Measurements from ENCODE around the gene CNGB1.
"Not testable (repeated sequence)": the region's sequence is repeated elsewhere in the genome, so short reads cannot be mapped to it uniquely, and the experiment has no call there.

CNGB1 gene

DNA sequence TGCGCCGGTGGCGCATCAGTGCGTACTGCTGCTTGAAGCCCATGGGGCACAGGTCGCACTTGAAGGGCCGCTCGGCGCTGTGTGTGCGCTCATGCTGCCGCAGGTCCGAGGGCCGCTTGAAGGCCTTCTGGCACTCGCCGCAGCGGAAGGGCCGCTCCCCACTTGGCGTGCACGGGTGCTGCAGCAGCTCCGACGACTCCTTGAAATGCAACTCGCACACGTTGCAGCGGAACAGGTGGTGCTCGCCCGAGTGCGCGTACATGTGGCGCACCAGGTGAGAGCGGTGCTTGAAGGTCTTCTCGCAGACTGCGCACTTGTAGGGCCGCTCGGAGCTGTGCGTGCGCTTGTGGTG lies 26.2 kb upstream of the CNGB1 start:
- DNase-seq (ENCODE audit: low read depth) = no peak

DNA sequence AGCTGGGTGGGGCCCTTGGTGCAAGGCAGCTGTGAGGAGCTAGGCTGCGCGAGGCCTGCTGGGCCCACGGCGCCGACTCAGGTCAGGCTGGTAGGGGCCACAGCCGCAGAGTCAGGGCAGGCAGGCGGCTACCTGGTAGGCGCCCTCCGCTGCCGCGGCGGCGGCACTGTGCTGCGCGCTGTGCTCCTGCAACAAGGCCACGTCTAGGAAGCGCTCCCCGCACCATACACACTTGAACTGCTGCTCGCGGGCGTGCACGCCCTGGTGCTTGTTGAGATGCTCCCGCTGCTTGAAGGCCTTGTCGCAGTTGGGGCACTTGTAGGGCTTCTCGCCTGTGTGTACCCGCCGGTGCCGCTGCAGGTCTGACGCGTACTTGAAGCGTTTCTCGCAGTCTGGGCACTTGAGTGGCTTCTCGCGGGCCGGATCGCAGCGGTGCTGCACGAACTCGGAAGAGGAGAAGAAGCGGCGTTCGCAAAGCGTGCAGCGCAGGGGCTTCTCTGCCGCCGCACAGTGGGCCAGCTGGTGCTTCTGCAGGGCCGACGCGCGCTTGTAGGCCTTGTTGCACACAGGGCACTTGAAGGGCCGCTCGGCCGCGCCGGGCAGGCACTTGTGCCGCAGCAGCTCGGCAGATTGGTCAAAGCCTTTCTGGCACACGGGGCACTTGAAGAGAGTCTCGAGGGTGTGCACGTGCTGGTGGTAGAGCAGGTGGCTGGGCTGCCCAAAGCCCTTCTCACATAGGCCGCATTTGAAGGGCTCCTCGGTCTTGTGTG lies 25.7 kb upstream of the CNGB1 start:
- no peak for DNase-seq (ENCODE audit: low read depth)

DNA sequence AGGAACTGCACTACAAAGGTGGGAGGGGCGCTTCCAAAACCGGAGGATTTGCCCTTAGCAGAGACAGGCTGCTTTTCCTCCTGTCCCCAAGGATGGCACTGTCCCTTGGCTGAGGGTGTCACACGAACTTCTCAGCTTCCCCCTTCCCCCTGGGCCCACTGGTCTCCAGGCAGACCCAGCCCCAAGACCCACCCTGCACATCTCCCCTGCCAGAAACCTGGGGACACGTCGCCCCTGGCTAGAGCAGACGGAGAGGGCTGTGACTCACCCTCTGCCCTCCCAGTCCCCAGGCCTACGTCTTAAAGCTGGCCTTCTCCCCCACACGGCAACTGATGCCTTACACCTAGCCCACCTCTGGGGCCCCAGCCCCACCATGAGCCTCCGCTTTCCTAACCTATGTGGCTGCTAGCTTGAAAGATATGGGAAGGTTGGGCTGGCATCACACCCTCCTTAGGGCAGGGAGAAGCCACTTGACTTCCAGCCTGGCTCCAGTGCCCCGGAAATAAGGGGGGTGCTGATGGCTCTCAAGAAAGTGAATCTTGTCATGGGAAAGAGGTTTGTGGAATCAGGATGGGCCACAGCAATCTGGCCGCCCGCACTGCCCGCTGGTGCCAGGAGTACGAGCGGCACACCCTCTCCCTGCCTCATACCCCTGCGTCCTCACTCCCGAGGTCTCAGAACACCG lies 24.9 kb upstream of the CNGB1 start:
- no peak for DNase-seq (ENCODE audit: low read depth)

DNA sequence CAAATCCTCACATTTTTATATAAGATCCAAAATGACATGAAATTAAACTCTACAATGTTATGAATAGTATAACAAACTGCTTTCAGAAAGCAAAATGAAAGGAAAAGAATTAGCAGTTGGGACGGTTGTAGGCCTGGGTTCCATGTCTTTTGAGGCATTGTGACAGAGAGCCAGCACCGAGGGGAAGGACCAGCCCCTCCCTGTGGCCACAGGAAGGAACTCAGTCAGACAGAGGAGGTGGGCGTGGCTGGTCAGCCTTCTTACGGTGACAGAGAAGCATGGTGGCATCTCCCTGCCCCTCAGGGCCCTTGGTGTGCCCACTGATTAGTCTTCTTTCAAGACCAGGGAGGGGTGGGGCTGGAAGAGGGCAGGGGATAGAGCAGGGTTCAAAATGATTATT lies 23.9 kb upstream of the CNGB1 start:
- DNase-seq (ENCODE audit: low read depth) = peak; percentile 8

DNA sequence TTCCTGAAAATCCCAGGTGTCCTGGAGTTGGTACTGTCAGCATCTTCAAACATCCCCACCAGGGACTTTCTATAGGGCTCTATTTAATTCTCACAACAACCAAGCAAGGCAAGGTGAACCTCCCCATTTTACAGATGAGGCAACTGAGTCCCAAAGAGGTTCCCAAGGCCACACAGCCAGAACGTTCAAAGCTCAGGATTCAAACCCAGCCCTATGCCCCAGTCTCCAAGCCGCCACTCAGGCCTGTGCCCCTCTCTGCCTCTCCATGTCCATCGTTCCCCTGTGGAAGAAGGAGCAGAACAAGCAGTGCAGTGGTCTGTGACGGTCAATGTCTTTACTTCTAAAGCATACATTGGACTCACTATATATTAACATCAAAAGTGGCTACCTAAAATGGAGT lies 23.4 kb upstream of the CNGB1 start:
- no peak for DNase-seq (ENCODE audit: low read depth)

DNA sequence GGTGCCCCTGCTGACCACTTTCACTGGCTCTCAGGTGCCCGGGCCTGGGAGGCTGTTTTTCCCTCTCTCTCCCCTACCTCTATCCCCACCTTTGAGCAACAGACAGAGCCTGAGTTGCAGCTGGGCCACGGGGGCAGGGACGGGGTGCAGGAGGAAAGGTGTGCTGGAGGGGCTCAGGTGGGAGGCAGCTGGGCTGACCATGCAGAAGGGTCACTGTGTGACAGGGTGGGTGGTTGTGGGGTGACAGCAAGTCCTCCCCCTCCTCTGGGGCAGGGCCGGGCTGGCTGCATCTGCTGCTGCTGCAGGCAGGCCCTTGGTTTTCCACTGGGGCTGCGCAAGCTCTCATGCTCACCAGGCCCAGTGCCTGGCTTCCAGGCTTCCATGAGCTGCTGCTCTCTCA lies 23.0 kb upstream of the CNGB1 start:
- no peak for DNase-seq (ENCODE audit: low read depth)

DNA sequence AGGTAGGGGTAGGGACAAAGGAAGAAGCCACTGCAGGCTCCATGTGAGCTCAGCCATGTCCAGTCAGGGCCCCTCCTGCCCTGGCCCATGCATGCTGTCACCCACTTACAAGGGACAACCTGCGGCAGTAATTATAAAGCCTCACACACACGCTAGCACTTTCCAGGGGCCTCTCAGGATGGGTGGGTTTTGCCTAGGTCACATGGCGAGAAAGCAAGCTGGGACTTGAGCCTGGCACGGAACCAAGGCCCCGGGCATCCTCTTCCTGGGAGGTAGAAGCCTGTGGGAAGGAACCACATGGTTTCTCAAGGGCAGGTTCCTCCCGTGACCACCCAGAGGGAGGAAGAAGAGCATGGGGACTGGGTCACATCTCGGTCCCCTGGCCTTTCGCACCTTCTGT lies 22.5 kb upstream of the CNGB1 start:
- DNase-seq (ENCODE audit: low read depth) = no peak

DNA sequence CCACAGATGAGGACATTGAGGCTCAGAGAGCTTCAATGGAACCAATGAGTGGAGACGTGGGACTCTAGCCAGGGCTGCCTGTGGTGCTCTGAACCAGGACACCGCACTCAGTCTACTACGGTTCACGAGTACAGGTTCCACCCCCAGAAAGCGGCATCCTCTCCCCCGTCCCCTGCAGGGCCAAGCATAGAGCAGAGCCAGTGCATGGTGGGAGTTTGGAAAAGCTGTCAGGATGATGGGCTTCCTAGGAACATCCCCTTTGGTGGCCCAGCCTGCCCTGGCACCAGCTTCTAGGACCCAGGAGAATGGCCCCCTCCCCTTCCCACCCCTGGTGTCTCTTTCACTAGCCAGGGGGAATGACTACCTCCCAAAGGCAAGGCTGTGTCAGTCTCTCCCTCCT lies 21.2 kb upstream of the CNGB1 start:
- DNase-seq (ENCODE audit: low read depth) = no peak

DNA sequence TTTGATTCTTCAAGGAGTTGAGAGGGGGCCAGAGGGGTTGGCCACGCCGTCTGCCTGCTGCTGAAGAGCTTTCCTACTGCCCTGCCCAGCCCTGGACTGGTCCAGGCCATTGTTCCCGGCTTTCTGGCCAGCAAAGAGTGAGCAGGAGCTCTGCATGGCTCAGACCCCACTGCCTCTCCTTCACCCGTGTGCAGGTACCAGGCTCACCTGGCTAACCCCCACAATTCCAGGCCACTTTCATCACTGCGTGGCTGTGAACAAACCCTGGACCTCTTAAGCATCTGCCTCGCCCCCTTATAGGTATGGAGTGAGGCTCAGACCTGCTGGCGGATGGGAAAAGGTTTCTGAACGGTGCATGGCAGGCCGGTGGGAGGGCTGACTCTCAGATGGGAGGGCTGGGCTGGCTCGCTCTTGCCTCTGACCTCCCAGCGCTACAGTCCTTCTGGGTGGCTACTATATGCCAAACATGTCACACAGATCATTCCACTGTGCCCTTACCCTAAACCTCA lies 20.7 kb upstream of the CNGB1 start:
- DNase-seq (ENCODE audit: low read depth) = no peak

DNA sequence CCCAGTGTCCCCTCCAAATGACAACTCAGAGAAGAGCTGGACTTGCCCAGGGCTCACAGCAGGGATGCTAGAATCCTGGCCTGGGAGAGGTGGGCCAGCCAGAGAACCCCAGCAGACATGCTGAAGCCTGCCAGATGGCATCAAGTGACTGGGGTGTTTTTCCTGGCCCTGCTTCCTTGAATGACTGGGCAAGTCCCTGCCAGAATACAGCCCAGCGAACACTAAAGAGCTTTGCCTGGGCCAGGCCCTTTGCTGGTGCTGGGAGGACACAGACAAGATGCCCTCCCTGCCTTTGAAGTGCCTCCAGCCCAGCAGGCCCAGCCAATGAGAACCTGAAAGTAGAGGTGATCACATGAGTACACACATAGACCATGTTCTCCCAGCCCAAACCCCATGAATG lies 18.0 kb upstream of the CNGB1 start:
- no peak for DNase-seq (ENCODE audit: low read depth)

DNA sequence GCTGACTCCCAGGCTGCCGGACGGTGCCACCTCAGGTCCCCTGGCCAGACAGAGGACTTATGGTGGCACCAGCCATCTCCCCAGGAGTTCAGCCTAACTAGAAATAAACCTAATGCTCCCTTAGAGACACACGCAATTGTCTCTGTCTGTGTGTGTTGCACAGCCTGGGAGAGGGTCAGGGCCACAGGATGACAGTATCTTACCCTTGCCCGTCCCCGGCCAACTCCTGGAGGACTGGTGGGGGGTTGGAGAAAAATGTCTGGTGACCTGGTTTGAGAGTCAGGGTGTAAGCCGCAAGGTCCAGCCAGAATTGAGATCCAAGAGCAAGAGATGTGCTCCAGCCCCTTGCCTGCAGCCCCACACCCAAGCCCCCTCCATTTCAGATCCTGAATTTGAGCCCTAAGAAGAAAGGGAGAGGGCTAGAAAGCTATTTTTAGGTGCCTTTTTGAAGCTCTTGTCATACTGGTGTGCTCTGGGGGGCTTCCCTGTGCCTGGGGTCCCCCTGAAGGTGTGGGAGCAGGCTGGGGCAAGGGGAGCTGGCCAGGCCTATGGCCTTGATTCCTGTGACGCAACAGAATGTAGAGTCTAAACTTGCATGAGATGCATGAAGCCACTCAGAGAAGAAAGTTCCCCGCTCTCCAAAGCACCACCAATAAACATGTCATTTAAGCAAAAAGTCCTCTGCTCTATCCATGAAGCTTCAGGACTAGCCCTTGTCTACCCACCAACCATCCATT lies 16.7 kb upstream of the CNGB1 start:
- no peak for DNase-seq (ENCODE audit: low read depth)

DNA sequence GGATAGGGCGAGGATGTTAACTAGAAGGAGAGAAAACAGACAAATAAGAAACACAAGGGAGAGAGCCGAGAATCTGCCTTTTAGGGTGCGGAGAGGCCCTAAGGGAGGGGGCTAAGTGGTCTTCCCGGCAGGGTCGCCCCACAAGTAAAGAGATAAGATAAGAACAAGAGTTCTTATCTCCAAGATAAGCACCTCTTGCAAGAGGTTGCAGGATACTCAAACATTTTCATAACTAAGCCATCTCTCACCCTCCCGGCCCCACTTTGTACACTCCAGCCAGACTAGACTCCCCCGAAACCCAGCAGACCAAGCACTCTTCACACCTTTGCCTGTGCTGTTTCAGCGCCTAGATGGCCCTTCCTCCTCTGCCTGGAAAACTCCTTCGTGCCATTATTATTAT lies 15.3 kb upstream of the CNGB1 start:
- no peak for DNase-seq (ENCODE audit: low read depth)

DNA sequence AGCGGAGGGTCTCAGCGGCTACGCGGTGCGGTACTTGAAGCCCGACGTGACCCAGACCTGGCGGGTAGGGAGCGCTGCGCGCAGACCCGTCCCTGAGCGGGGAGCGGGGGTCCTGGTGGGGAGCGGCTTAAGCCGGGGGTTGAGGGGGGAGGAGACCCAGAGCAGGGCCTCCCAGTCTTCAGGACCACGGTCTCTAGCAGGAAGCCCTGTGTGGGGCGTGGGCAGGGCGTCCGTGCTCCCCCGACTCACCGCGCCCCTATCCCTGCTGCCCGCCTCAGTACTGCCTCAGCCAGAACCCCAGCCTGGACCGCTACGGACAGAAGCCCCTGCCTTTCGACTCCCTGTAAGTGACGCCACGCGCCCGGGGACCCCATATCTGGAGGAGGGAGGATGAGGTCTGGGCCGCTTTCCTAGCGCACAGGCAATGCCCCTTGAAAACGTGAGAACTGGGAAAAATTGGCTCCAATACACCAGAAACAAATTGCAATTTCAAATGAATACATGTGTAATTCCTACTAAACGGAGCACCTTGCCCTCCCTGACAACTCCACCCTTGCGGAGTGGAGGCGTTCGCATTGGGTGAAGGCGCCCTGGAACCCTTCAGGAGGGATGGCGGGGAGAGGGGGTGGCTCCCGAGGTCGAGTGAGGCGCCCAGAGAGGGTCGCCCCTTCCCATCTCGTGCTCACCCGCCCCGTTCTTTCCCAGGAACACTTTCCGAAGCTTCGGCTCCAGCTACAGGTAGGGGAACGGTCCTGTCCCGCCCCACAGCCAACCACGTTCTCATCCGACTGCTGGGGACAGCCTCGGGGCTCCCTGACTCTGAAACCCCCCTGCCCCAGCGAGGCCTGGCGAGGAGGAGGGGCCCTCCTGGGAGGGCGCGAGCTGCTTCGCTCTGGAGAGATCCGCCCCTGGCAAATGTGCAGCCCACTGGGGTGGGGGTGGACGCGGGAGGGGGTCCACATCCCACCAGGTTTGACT lies 14.6 kb upstream of the CNGB1 start:
- DNase-seq (ENCODE audit: low read depth) = no peak

DNA sequence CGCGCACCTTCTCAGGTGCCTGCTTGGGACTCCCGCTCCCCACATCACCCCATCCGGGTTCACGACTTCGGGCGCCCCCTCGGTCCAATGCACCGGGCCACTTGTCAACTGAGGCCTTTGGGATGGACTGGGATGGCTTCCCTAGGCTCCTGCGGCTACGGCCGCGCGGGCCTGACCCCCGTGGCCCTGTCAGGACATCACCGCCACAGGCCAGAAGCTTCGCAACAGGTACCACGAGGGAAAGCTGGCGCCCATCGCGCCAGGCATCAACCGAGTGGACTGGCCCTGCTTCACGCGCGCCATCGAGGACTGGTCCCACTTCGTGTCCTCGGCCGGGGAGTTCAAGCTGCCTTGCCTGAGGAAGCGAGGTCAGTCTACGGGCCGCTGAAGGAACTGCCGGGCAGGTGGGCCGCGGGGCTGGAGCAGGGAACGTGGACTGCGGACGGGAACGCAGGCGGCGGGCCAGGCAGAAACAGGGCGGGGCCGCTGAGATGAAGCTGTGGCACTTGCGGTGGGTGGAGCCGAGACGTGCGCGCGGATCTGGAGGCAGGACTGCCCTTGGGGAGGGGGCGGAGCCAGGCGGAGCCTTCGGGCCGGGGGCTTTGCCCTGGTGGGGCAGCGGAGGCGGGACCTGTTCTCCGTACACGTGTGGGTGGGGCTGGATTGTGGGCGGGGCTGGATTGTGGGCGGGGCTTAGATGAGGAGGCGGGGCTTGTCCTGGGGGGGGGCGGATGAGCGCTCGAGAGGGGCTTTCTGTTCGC lies 13.7 kb upstream of the CNGB1 start:
- DNase-seq (ENCODE audit: low read depth) = peak; percentile 86

DNA sequence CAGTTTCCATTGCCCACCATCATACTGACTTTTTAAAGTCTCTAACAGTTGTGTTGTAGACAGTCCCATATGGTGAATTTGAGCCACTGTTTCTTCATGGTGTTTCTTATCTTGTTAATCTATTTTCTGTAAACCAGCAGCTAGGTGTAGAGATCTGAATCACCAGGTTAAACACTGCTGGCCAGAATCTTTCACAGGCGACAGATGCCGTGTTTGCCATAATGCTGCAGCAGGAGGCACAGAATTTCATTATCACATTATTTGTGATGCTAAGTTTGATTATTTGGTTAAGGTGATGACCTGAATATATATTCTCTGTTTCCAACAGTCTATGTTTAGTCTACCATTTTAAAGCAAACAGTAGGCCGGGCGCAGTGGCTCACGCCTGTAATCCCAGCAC lies 11.5 kb upstream of the CNGB1 start:
- no peak for DNase-seq (ENCODE audit: low read depth)

DNA sequence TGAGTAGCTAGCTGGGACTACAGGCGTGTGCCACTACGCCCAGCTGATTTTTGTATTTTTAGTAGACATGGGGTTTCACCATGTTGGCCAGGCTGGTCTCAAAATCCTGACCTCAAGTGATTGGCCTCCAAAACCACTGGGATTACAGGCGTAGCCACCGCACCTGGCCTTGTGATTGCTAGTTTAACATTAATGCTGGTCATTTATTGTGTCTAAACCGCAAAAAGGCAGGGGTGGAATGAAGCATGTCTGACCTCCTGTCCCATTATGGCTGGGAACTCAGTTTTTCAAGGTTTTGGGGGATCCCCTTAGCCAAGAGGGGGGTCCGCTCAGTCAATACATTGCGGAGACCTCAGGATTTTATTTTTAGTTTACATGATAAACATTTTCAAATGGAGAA lies 10.7 kb upstream of the CNGB1 start:
- no peak for DNase-seq (ENCODE audit: low read depth)

DNA sequence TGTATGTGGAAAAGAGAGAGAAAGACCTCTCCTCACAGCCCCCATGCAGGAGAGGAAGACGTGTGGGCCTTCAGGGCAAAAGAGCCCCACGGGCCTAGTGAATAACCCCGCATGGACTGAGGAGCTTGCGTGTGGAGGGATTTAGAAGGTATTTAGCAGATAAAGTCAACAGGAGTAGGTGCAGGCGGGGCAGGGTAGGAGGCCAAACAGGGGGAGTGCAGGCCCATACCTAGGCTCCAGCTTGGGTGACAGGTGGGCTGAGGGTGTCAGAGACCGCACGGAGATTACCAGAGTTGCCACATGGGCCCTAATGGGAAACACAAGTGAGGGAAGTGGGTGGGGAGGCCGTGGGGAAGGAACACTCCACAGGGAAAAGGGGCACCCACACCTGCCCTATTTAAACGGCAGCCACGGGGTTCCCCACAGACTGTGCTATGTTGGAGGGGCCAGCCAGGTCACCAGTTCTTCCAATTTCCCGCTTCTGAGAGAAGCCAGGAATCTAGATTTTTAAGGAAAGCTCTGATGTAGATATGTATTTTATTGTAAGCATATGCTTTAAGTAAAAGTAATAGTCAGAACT lies 8.2 kb upstream of the CNGB1 start:
- no peak for DNase-seq (ENCODE audit: low read depth)

DNA sequence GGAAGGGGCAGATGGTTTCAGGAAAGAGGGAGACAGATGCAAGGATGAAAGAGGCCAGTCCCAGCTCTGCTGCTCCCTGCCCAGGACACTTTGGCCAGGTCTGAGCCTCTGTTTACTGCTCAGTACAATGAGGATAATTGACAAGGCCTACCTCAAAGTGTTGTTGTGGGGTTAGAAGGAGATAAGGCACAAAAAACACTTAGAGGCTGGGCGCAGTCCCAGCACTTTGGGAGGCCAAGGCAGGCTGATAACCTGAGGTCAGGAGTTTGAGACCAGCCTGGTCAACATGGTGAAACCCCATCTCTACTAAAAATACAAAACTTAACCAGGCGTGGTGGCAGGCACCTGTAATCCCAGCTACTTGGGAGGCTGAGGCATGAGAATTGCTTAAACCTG lies 7.1 kb upstream of the CNGB1 start:
- not testable (repeated sequence) for DNase-seq (ENCODE audit: low read depth)

DNA sequence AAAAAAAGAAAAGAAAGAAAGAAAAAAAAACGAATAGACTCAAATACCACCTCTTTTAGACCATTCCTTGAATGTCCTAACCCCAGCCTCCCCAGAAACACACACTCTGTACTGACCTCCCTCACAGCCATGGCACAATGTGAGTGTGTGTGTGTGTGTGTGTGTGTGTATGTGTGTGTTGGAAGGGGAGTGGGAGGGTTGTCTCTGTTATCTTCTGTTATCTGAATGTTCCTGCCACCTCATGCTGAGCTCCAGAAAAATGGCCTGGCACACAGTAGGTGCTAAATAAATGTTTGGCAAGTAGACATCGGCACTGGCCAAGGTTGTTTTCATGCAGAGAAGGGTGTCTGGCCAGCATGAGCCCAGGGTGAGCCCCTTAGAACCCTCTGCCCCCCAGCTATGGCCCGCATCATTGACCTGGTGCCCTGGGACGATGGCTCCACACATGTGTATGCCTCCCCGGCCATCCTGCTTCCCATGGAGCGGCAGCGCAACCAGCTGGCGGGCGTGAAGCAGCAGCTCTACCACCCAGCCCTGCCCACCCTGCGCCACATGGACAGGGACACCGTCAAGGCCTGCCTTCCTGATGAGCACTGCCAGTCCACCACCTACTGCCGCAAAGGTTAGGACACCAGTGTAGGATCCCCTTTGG lies 6.6 kb upstream of the CNGB1 start:
- no peak for DNase-seq (ENCODE audit: low read depth)

DNA sequence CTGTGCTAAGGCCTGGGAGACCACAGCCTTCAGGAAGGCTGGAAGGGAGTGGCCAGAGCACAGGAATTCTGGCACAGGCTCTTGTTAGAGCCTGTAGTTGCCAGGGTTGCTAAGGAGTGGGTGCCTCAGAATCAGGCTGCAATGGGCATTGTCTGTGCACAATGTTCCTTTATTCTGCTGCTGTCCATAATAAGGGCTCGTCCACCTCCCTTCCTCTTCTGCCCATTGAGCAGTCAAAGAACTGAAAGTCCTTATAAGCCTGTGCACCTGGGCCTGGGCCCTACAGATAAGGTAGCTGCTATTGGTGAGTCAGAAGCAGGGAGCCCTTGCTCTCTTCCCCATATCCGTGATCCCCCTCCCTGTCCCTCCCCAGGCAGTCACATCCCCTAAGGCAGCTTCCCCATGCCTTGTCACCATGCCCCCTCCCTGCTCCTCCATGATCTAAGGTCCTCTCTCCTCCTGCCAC lies 5.4 kb upstream of the CNGB1 start:
- no peak for DNase-seq (ENCODE audit: low read depth)

Measured in activated T-cell treated with anti-CD3 and anti-CD28 coated beads for 24 hours (primary cell).